GDM1 (cell line): Measurements from ENCODE around the gene TINAGL1.

Source experiments
- DNase-seq: peaks from one replicate; lab custom pipeline; 2025; lab: John Stamatoyannopoulos, UW

Gene TINAGL1

DNA sequence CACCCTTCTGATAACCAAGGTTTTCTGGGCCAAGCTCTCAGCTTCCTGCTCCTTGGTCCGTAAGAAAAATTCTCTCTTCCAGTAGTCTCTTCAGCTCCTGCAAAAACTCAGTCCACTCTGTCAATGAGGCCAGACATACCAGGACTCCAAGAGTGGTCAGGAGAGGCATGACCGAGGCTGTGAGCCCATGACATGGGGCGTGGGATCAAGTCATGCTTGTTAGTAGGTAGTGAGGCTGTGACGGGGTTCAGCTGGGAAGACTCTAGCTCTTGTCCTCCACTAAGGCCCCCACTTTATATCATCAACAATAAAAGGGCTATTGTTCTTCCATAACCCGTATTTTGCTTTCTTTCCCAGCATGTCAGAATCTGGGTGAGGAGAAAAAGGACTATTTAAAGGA lies 31.0 kb downstream of the TINAGL1 start:
- DNase-seq: no peak

DNA sequence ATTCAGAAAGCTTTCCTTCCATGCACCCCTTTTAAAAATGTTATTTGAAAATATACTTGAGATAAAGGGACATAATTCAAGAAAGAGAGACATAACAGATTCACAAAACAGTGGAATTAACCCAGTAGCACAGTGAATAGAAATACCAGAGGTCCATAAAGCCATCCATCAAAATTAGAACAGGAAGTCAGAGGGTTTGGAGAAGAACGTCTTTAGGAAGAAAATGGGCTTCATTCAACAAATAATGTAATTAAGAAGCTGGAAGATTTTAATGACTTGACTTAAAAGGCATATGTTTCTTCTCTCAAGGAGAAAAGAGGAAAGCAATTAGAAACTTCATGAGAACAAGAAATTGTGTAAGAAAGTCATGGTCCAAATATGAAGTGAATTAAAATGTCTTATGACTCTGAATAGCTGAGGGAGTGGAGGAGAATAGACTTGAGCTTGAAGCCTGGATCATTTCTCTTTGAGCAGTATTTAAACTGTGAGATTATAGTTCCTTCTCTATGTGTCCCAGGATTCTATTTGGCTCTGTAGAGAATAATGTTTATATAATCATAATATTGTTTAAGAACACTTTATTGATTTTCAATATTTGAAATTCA lies 33.3 kb downstream of the TINAGL1 start:
- no peak for DNase-seq

DNA sequence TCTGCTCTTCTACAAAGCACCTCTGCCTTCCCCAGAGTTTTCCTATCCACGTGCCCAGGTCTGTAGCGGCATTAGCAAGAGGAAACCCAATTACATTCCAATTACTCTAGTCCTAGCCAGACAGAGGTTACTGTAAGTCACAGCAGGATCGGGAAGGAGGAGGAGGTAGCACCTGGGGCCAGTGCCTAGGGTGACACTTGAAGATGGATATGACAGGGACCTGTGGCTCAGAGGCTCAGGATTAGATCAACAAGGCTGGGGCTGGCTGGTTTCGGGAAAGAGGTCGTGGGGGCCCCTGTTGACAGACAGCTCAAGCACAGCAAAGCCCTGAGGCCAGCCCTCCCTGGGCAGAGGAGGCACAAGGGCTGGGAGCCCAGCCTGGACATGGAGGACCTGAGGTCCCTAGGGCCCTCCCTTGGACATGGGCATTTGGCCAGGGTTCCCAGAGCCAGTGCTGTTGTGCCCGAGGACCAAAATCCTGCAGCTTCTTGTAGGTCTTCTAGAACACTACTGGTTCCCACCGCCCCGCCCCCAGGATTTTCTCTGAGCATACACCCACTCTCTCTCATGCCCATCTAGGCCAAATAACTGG lies 38.2 kb downstream of the TINAGL1 start:
- DNase-seq: no peak

DNA sequence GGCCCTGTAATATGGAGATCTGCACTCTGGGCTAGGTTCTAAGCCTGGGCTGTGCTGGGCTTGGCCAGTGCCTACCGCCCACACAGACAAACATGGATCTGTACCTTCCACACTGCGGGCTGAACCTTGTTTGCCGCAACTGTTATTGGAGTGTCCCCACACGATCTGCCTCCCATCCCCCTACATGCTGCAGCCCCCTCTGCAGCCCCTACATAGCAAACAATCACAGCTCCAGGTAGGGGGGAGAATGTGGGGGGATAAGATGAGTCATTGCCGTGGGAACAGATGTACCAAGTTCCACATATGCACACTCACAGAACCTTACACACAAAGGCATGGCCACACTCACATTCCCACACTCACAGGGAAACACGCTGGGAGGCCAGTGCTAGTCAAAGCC lies 39.1 kb downstream of the TINAGL1 start:
- no peak for DNase-seq

DNA sequence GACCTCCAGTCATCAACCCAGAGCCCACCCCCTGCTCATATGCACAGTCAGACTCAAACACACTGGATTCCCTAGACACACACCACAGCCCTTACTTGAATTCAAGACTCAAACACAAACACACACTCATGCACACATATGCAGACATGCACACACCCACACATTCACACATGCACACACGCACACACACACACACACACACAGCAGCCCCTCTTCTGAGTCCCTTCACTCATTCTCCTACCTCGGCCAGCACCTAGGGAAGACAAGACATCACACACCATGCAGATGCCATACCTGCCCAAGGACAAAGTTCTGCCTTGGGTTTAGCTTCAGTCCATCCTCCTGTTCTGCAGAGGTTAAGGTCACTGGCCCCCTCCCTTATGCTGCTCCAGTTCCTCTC lies 39.6 kb downstream of the TINAGL1 start:
- no peak for DNase-seq

DNA sequence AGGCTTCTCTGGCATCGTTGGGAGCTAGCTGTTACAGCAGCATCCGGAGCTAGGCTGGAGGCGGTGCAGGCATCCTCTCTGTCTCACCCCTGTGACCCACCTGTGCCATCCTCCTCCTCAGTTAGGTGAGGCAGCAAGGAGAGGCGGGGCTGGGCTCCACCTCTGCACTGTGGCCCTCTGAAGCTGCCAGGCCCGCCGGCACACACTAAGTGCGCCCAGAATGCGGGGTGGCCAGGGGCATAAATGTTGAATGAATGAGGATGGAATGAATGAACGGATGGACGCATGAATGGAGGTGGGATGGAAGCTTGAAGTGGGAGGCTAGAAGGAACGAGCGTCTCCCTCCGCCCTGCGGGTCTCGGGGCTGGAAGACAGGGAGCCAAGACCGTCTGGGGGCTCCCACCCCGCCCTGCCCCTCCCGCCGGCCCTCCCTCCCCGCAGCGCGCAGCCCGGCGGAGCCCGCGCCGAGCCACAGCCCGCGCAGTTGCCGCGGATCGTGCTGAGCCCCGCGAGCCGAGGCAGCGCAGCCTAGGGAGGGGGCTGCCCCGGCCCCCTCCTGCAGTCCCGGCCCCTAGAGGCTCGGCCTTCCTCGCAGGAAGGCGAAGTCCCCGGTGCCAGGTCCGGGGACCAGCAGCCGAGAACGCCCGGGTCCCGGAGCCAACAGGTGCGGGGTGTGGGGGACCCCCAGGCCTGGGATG lies 41.1 kb downstream of the TINAGL1 start, which contains the start of gene HCRTR1:
HCRTR1 (plus strand) TSS at position 472 of the 698 bp plus-strand sequence. CDS start 1,504 bp downstream, outside the sequence.
- DNase-seq: no peak

DNA sequence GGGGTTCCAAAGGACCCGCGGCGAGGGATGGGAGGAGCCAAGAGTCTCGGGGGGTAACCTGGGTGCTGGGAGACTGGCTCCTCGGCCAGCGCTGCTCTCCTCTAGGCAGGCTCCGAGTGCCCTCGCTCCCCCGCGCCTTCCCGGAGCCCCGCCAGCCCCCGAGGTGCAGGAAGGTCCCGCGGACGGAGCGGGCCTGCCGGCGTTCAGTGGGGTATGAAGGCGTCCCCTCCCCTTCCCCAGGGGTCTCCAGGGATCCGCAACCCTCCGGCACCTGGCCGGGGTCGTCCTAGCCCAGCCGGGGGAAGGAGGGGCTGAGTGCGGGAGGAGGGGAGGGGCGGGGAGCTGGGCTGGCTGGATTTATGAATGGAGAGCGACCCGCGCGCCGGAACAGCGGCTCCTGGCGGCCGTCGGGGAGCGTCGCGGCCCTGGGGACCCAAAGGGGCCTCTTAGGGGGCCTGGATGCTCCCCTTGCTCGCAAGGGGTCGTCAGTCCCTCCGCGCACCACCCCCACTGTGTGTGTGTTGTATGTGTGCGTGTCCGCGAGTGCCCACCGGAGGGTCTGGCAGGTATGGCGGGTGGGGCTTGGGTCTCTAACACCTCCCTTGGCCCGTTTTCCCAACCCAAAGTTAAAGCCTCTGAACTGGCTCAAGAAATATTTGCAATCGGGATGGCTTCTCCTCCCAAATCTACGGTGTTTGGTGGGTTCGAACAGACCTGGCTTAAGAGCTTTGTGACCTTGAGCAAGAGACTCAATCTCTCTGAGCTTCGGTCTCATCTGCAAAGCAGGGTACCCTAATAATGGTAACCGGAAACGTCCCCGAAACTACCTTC lies 41.8 kb downstream of the TINAGL1 start:
- DNase-seq: peak; percentile 48

DNA sequence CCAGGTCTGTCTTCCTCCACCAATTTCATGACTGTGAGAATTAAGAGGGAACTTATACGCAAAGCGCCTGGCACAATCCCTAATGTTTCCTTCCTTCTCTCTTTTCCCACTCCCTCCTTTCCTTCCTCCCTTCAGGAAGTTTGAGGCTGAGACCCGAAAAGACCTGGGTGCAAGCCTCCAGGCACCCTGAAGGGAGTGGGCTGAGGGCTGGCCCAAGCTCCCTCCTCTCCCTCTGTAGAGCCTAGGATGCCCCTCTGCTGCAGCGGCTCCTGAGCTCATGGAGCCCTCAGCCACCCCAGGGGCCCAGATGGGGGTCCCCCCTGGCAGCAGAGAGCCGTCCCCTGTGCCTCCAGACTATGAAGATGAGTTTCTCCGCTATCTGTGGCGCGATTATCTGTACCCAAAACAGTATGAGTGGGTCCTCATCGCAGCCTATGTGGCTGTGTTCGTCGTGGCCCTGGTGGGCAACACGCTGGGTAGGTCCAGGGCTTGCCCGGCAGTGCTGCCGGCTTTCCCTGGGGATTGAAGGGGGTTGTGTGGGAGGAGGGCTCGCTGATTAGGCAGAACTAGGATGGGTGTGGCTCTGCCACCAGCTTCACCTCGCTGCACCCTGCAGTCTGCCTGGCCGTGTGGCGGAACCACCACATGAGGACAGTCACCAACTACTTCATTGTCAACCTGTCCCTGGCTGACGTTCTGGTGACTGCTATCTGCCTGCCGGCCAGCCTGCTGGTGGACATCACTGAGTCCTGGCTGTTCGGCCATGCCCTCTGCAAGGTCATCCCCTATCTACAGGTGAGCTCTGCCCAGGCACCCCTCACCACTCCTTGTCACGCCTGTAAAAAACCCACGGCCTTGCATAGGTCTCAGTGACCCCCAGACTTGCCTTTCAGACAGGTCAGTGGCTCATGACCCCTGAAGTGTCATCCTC lies 42.9 kb downstream of the TINAGL1 start:
- no peak for DNase-seq

DNA sequence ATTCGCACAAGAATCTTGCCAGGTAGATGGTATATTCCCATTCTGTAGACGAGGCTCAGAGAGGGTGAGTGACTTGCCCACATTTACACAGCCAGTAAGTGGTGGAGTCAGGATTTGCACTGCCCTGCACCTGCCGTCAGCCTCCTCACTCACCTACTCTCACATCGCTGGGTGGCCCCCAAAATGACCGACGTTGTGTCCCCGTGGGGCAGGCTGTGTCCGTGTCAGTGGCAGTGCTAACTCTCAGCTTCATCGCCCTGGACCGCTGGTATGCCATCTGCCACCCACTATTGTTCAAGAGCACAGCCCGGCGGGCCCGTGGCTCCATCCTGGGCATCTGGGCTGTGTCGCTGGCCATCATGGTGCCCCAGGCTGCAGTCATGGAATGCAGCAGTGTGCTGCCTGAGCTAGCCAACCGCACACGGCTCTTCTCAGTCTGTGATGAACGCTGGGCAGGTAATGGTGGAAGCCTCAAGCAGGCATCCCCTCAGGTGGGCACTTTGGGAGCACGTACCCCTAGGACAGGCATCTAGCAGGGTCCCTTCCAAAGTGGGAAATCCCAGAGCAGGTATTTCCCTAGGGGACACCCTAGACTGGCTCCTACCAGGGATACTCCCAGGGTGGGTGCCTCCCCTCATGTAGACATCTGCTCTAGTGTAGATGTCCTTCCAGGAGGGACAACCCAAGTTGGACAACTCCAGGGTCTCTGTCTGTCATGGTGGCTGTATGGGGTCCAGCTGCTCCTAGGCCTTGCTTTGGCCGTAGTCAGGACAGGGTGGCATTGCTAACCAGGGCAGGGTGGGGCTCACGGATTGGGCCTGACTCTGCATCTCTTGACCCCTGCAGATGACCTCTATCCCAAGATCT lies 44.5 kb downstream of the TINAGL1 start:
- DNase-seq: no peak

DNA sequence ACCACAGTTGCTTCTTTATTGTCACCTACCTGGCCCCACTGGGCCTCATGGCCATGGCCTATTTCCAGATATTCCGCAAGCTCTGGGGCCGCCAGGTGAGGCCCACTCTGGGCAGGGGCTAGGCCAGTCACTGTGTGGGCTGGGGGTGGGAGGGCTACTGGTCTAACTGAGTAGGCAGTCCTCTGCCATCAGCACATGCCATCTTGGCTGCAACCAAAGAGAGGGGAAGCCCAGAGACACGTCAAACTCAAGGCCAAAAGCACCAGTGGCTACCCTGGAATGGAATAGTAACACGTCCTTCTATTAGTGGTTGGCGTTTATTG lies 45.1 kb downstream of the TINAGL1 start:
- DNase-seq: no peak

DNA sequence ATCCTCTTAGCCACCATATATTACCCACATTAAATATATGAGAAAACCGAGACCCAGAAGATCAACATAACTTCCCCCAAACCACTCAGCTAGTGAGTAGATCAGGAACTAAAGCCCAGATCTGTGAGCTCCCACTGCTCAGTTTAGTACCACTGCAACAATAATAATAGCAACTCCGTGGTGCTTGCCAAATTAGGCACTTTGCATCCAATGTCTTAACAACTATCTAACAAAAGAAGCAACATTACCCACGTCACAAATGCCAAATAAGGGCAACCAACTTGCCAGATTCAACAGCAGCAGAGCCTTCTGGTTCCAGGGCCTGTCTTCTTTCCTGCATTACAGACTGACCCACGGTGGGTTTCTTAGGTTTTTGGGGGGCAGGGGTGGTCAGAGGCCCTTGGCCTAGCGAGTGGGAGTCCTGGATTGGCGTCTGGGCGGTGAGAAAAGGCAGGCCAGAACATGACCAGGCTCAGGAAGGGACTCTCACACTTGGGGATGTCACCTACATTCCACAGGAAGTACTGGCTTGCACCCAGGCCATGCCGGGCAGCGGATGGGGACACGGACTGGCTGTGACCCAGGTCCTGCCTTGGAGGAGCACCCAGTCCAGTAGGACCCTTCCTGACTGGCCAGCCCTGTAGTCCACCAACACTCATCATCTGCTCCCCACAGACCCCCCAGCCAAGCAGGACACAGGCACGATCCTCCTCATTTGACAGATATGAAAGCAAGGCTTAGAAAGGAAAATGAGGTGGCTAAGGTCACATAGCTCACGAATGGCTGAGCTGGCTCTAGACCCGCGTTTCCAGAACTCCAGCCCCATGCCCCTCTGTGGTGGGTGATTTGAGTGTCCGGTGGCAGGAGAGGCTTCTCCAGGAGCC lies 45.8 kb downstream of the TINAGL1 start:
- DNase-seq: no peak

DNA sequence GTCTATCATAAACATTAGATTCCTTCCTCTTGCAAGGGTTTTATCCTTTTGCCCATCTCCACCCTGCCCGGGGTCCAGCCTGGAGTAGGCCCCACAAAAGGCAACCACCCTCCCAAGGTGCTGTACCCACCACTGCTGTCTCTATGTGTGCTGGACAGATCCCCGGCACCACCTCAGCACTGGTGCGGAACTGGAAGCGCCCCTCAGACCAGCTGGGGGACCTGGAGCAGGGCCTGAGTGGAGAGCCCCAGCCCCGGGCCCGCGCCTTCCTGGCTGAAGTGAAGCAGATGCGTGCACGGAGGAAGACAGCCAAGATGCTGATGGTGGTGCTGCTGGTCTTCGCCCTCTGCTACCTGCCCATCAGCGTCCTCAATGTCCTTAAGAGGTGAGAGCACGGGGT lies 47.0 kb downstream of the TINAGL1 start:
- no peak for DNase-seq

DNA sequence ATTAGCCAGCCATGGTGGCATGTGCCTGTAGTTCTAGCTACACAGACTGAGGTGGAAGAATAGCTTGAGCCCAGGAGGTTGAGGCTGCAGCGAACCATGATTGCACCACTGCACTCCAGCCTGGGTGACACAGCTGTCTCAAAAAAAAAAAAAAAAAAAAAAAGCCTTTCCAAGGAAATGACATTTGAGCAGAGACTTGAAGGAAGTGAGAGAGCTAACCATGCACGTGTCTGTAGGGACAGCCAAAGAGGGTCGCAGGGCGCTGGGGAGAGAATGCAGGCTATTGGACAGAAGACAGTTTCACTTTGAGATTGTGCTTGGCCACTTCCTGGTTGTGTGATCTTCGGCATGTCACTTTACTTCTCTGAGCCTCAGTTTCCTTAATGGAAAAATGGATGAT lies 48.0 kb downstream of the TINAGL1 start:
- DNase-seq: no peak

DNA sequence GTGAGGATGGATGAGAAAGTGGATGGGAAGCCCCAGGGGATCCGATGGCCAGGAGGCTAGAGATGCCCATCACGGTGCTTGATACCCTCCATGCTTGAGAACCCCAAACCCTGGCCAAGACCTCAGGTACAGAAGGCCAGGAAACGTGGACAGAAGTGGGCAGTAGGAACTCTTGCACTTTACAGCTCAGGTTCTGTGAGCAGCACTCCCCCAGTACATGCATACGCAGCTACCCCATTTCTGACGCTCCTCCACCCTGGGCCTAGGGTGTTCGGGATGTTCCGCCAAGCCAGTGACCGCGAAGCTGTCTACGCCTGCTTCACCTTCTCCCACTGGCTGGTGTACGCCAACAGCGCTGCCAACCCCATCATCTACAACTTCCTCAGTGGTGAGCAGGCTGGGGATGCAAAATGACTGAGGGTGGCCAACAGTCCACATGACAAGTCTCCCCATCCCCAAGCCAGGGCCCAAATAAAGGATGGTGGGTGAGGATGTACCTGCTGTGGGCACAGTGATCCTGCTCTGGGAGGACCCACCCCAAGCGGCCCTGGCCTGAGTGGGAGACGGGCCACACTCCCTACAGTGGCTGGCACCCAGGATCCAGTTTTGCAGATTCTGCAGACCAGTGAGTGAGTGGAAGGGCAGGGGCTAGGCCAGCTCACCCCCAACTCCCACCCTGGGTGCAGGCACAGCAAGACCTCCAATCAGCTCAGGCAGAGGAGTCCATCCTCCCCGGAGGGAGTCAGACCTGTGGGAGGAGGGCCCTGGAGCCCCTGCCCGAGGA lies 48.6 kb downstream of the TINAGL1 start:
- no peak for DNase-seq

DNA sequence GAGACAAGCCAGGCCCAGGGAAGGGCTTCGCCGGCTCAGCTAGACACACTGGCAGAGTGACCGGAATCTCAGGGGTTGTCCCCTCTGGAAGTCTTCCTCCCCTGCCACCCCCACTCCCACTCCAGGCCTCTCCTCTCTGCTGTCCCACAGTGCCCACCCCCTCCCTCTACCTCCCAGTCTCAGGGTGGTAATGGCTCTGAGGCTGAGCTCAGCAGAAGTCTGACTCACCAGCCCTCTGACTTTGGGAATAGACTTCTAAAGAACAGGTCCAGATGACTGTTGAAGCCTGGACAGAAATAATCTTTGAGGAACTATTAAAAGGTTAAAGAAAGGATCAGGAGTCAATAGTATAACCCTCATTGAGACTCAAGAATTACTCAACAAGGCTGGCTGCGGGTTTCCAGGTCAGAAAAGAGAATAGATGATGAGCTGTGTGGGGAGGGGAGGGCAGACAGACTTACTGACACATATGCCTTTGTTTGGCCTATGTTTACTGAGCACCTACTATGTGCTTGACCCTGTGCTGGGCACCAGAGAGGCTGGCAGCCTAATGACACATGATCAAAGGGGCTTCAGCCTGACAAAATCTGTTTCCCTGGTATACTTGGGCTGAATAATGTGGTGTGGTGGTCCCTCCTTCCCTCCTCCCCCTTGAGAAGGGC lies 49.4 kb downstream of the TINAGL1 start:
- no peak for DNase-seq

DNA sequence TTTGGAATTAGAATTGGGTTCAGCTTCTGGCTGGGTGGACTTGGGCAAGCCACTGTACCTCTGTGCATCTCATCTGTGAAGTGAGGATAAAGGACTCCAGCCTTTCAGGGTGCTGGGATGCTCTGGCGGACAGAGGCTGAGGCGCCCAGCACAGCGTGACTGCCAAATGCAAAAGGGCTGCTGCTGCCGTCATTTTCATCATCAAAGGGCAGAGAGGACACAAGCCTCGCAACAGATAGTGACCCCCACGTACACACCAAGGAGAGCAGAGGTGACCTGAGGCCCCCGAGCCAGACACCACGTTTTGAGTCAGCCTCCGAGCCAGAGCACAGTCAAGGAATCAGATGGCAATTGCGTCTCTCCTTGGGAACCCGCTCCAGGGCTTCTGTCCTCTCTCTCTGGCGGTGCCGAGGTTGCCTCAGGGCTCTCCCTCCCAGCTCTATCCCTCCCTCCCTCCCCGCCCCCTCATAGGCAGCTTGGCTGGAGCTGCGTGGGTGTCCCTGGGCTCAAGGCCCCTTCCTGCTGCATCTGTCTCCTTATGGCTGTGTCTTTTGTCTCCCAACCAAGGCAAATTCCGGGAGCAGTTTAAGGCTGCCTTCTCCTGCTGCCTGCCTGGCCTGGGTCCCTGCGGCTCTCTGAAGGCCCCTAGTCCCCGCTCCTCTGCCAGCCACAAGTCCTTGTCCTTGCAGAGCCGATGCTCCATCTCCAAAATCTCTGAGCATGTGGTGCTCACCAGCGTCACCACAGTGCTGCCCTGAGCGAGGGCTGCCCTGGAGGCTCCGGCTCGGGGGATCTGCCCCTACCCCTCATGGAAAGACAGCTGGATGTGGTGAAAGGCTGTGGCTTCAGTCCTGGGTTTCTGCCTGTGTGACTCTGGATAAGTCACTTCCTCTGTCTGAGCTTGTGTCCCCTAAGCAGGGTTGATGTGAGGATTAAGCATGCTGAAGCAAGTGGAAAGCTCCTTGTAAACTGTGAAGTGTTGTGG lies 50.2 kb downstream of the TINAGL1 start:
- DNase-seq: no peak

DNA sequence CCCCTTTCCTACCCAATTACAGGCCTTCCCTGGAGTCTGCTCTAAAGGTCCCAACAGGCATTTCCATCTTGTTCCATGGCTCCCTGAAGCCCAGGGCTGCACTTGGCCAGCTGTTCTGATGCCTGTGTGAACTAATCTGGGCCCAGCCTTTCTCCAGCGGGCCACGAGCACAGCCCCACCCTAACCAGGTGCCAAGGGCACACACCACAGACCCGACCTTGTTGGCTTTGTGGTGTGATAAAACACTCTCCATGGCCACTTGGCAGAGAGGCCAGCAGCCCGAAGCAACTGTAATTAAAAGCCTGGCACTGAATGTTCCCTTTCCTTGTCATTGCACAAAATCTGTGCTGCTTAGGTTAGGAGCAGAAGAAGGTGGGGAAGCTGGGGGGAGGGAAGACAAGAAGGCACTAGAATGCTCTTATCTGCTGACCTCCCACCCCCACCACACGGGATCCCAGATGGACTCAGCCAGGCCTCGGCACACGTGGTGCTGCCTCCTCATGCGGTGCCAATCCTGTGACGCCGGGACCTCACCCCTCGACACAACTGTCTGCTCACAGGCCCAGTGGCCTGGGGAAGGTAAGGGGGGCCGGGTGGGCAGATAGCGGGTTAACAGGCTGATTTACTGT lies 51.1 kb downstream of the TINAGL1 start:
- no peak for DNase-seq
